ENCODE data around the gene VSTM2L. TPM values are rescaled to one million over a fixed set of nuclear protein-coding genes. Genes with fewer than 3 reads are reported as not detected.

VSTM2L gene
- total and polyA plus RNA-seq, 2 of the 13 experiments (the other 11 are each of a cell fraction or from before 2014, with no cell fraction given): not detected

GRCh38 chr20:37863289-37863688 lies 39.6 kb upstream of the VSTM2L start:
- Histone ChIP-seq H3K27me3 (ENCODE audit: control insufficient read depth in 1 of 2, insufficient read depth in 2 of 2, low read length in 2 of 2) (no peaks in the 10 kb centered on the region), H2AFZ (ENCODE audit: low read length) (no peak overlapping the region), H3K9me3 (ENCODE audit: low read length) (no peaks in the 10 kb centered on the region), H4K20me1 (ENCODE audit: insufficient read depth, low read length) (no peaks in the 10 kb centered on the region), H3K4me3 (replicated peaks in 1 of 3; ENCODE audit: insufficient read depth in 1 of 3, low read depth in 2 of 3, low read length in 3 of 3) (no peak overlapping the region), H3K27ac (ENCODE audit: extremely low read length, insufficient read depth, low read length) (no peak overlapping the region), H3K79me2 (ENCODE audit: insufficient read depth, low read length) (no peaks in the 10 kb centered on the region), H3K36me3 (replicated peaks in 1 of 2; ENCODE audit: control insufficient read depth in 1 of 2, insufficient read depth in 2 of 2, low read length in 2 of 2) (peaks cover 21 to 52% of the 10 kb centered on the region in 2 experiments), H3K9ac (ENCODE audit: insufficient read depth, low read depth, low read length) (no peak overlapping the region), H3K4me2 (ENCODE audit: low read depth, low read length) (no peak overlapping the region), H3K4me1 (ENCODE audit: insufficient read depth, low read length) (no peaks in the 10 kb centered on the region)
- no peak for FAIRE-seq
- no peak for DNase-seq (ENCODE audit: low spot score)
- WGBS (ENCODE audit: low lambda C conversion rate): 99% methylated on average over 5 of the region's 5 CpGs
- CTCF ChIA-PET (ENCODE audit: low intra/inter-chr PET ratio, low total read pairs): no interaction called here
- BruUV-seq (replicated peaks): no TSS peak
- intact Hi-C loops (cut with micrococcal nuclease; ENCODE audit: unreplicated experiment): no loop called here
- TF ChIP-seq MED13 (CRISPR knock-in tag; IDR thresholded peaks at IDR 0.05) (no peak), RBM22 (optimal IDR thresholded peaks at IDR 0.05; ENCODE audit: low read length) (peak; percentile 64), DDIT3 (CRISPR knock-in tag; IDR thresholded peaks at IDR 0.05) (no peak), HNF4A (CRISPR knock-in tag; IDR thresholded peaks at IDR 0.05) (no peak), POLR2A (IDR thresholded peaks at IDR 0.05; ENCODE audit: insufficient read depth in 1 of 2, low read depth in 2 of 2, low read length in 2 of 2) (no peak)
- TF ChIP-seq, protein P1, sequence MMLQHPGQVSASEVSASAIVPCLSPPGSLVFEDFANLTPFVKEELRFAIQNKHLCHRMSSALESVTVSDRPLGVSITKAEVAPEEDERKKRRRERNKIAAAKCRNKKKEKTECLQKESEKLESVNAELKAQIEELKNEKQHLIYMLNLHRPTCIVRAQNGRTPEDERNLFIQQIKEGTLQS (CRISPR knock-in tag; IDR thresholded peaks at IDR 0.05): no peak
- POLR2A ChIA-PET: no interaction called here
- in situ Hi-C loops (cut with HindIII; ENCODE audit: extremely low pct_ligation_motif_present, low pct_unique_long_range_greater_than_20kb): no loop called here
- ATAC-seq: no peak

DNA sequence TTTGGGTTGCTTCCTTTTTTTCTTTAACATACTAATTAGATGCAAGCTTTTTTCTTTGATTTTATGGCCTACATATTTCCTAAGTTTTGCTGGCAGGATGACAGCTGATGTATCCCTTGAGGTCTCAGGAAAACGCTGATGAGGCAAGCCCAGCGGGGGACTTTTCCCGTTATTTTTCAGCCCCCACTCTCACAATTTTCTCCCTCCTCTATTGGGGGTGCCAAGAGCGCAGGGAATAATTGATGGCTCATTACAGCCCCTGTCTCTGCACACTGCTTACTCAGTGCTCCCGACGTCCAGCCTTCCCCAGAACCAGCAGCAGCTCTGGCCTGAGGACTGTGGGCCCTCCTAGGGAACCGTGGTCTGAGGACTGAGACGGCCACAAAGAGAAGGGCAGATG lies 38.6 kb upstream of the VSTM2L start:
- intact Hi-C loops (cut with micrococcal nuclease; ENCODE audit: unreplicated experiment): no loop called here
- TF ChIP-seq ZFP36 (IDR thresholded peaks at IDR 0.05; ENCODE audit: borderline replicate concordance, low read depth, low read length, partially characterized antibody) (no peak), PAWR (CRISPR knock-in tag; IDR thresholded peaks at IDR 0.05; ENCODE audit: borderline replicate concordance) (no peak), MAFK (conservative IDR thresholded peaks at IDR 0.05 in 1 of 2, IDR thresholded peaks at IDR 0.05 in 1 of 2; ENCODE audit: low read length in 2 of 2) (peak; percentile 36 to 52; a peak in 3 of 4 replicates), DNMT3B (CRISPR knock-in tag; conservative IDR thresholded peaks at IDR 0.05) (no peak)
- TF ChIP-seq, protein P2, sequence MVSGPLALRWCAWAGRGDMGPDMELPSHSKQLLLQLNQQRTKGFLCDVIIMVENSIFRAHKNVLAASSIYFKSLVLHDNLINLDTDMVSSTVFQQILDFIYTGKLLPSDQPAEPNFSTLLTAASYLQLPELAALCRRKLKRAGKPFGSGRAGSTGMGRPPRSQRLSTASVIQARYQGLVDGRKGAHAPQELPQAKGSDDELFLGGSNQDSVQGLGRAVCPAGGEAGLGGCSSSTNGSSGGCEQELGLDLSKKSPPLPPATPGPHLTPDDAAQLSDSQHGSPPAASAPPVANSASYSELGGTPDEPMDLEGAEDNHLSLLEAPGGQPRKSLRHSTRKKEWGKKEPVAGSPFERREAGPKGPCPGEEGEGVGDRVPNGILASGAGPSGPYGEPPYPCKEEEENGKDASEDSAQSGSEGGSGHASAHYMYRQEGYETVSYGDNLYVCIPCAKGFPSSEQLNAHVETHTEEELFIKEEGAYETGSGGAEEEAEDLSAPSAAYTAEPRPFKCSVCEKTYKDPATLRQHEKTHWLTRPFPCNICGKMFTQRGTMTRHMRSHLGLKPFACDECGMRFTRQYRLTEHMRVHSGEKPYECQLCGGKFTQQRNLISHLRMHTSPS (CRISPR knock-in tag; IDR thresholded peaks at IDR 0.05; ENCODE audit: low read depth): no peak
- TF ChIP-seq, protein P3, sequence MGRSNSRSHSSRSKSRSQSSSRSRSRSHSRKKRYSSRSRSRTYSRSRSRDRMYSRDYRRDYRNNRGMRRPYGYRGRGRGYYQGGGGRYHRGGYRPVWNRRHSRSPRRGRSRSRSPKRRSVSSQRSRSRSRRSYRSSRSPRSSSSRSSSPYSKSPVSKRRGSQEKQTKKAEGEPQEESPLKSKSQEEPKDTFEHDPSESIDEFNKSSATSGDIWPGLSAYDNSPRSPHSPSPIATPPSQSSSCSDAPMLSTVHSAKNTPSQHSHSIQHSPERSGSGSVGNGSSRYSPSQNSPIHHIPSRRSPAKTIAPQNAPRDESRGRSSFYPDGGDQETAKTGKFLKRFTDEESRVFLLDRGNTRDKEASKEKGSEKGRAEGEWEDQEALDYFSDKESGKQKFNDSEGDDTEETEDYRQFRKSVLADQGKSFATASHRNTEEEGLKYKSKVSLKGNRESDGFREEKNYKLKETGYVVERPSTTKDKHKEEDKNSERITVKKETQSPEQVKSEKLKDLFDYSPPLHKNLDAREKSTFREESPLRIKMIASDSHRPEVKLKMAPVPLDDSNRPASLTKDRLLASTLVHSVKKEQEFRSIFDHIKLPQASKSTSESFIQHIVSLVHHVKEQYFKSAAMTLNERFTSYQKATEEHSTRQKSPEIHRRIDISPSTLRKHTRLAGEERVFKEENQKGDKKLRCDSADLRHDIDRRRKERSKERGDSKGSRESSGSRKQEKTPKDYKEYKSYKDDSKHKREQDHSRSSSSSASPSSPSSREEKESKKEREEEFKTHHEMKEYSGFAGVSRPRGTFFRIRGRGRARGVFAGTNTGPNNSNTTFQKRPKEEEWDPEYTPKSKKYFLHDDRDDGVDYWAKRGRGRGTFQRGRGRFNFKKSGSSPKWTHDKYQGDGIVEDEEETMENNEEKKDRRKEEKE (IDR thresholded peaks at IDR 0.05): no peak
- POLR2A ChIA-PET: no interaction called here
- Histone ChIP-seq H3K9ac (ENCODE audit: insufficient read depth, low read depth, low read length) (no peak overlapping the region), H3K4me2 (ENCODE audit: low read depth, low read length) (no peak overlapping the region), H2AFZ (ENCODE audit: low read length) (no peak overlapping the region), H3K36me3 (replicated peaks in 1 of 2; ENCODE audit: control insufficient read depth in 1 of 2, insufficient read depth in 2 of 2, low read length in 2 of 2) (peaks cover 21 to 56% of the 10 kb centered on the region in 2 experiments), H3K79me2 (ENCODE audit: insufficient read depth, low read length) (no peaks in the 10 kb centered on the region), H3K4me3 (replicated peaks in 1 of 3; ENCODE audit: insufficient read depth in 1 of 3, low read depth in 2 of 3, low read length in 3 of 3) (no peak overlapping the region), H4K20me1 (ENCODE audit: insufficient read depth, low read length) (no peaks in the 10 kb centered on the region), H3K27me3 (ENCODE audit: control insufficient read depth in 1 of 2, insufficient read depth in 2 of 2, low read length in 2 of 2) (no peaks in the 10 kb centered on the region), H3K9me3 (ENCODE audit: low read length) (no peaks in the 10 kb centered on the region), H3K27ac (ENCODE audit: extremely low read length, insufficient read depth, low read length) (no peak overlapping the region), H3K4me1 (ENCODE audit: insufficient read depth, low read length) (no peaks in the 10 kb centered on the region)
- in situ Hi-C loops (cut with HindIII; ENCODE audit: extremely low pct_ligation_motif_present, low pct_unique_long_range_greater_than_20kb): no loop called here
- DNase-seq (ENCODE audit: low spot score): no peak
- FAIRE-seq: no peak
- no peak for ATAC-seq
- BruUV-seq (replicated peaks): no TSS peak
- 83% methylated on average over 8 of the region's 8 CpGs for WGBS (ENCODE audit: low lambda C conversion rate)
- CTCF ChIA-PET (ENCODE audit: low intra/inter-chr PET ratio, low total read pairs): no interaction called here

Data from HepG2 (cell line).